Endothelial cell of umbilical vein (primary cell): ENCODE measurements around the gene KERA. TPM values are rescaled to one million over a fixed set of nuclear protein-coding genes. Genes with fewer than 3 reads are reported as not detected.

Experiments
- BruUV-seq: library from RNA; stranded (reverse); fragments of 400-500 nt; replicated peaks from 2 replicates; lab custom pipeline; 2021; lab: Mats Ljungman, UMichigan
- CTCF ChIA-PET: fragments of 300-600, 350-600 bp; sonication (Branson Sonifier 250); formaldehyde crosslinking; loops from one replicate; lab custom pipeline; 2021; ENCODE audit warnings: antibody characterized with exemption, inconsistent platforms; lab: Charles Lee
- POLR2A ChIA-PET: fragments of 300-600, 350-600 bp; sonication (Branson Sonifier 250); formaldehyde crosslinking; loops from one replicate; lab custom pipeline; 2021; ENCODE audit warnings: antibody characterized with exemption, inconsistent platforms; lab: Charles Lee
- DNase-seq: peaks from one replicate; pipeline ENCODE4 v3.0.0-alpha.2; 2011; ENCODE audit warnings: low read depth, low spot score
- FAIRE-seq: peaks from 2 replicates; lab custom pipeline; 2011; peaks lifted over from hg19 to GRCh38; lab: Jason Lieb, UNC
- H2AFZ ChIP-seq: 2 replicates; pipeline ENCODE4 v1.6.0; 2012; ENCODE audit warnings: low read depth, low read length, control low read depth, inconsistent platforms
- H3K27ac ChIP-seq: 2 replicates; pipeline ENCODE4 v1.5.1; 2011; ENCODE audit warnings: low read depth, mild to moderate bottlenecking, control low read depth, low read length, moderate library complexity; ENCODE audit not compliant: insufficient read depth
- H3K27me3 ChIP-seq, 2 experiments: 2 replicates each; pipeline versions ENCODE4 v1.6.0 to v1.6.1; 2011; ENCODE audit warnings: low read length in 2 of 2, mixed read lengths in 1 of 2; ENCODE audit not compliant: control insufficient read depth in 2 of 2, insufficient read depth in 2 of 2
- H3K36me3 ChIP-seq, 2 experiments: 2 replicates in 1 of 2; 3 replicates in 1 of 2; pipeline ENCODE4 v1.5.1; 2011; ENCODE audit warnings: low read length in 2 of 2, mild to moderate bottlenecking in 1 of 2, moderate library complexity in 1 of 2; ENCODE audit not compliant: control insufficient read depth in 2 of 2, insufficient read depth in 2 of 2; ENCODE audit errors: extremely low read depth in 1 of 2
- H3K4me1 ChIP-seq: 3 replicates; pipeline ENCODE4 v1.5.1; 2011; ENCODE audit warnings: mild to moderate bottlenecking, low read length; ENCODE audit not compliant: control insufficient read depth, insufficient read depth; ENCODE audit errors: extremely low read depth
- H3K4me2 ChIP-seq: 2 replicates; pipeline ENCODE4 v1.6.1; 2011; ENCODE audit warnings: low read length, control low read depth, mixed read lengths; ENCODE audit not compliant: insufficient read depth
- H3K4me3 ChIP-seq, 3 experiments: fragments of 200-600 bp in 1 of 3; sonication (generic), shearing (Covaris generic) in 1 of 3; replicated peaks in 1 of 3; 2 replicates each; pipeline ENCODE4 v1.5.1; 2011 to 2016; ENCODE audit warnings: control low read depth in 3 of 3, low read length in 3 of 3, mild to moderate bottlenecking in 2 of 3, inconsistent platforms in 1 of 3, low read depth in 1 of 3, moderate library complexity in 1 of 3; ENCODE audit not compliant: insufficient read depth in 1 of 3
- H3K79me2 ChIP-seq: 2 replicates; pipeline ENCODE4 v1.6.0; 2012; ENCODE audit warnings: low read length, inconsistent platforms; ENCODE audit not compliant: control insufficient read depth, insufficient read depth
- H3K9ac ChIP-seq: replicated peaks from 2 replicates; pipeline ENCODE3; 2011; ENCODE audit warnings: low read length, control low read depth; ENCODE audit not compliant: insufficient read depth; ENCODE audit errors: extremely low read depth
- H3K9me1 ChIP-seq: replicated peaks from 3 replicates; pipeline ENCODE4 v1.6.0; 2011; ENCODE audit warnings: mild to moderate bottlenecking, low read length; ENCODE audit not compliant: control insufficient read depth, insufficient read depth; ENCODE audit errors: extremely low read depth
- H3K9me3 ChIP-seq: replicated peaks from 2 replicates; pipeline ENCODE4 v1.5.1; 2012; ENCODE audit warnings: low read length, inconsistent platforms; ENCODE audit not compliant: control insufficient read depth, insufficient read depth
- H4K20me1 ChIP-seq: replicated peaks from 2 replicates; pipeline ENCODE3; 2011; ENCODE audit warnings: mild to moderate bottlenecking, low read length; ENCODE audit not compliant: control insufficient read depth, insufficient read depth; ENCODE audit errors: extremely low read depth
- CTCF ChIP-seq, 2 donors: IDR thresholded peaks; 1 replicate in 1 of 2; 2 replicates in 1 of 2; pipeline ENCODE4 v1.5.1; 2011; ENCODE audit warnings: low read length in 2 of 2, mild to moderate bottlenecking in 2 of 2, moderate library complexity in 2 of 2, control low read depth in 1 of 2, inconsistent platforms in 1 of 2, low read depth in 1 of 2; ENCODE audit not compliant: insufficient read depth in 1 of 2; ENCODE audit errors: extremely low read depth in 1 of 2
- EZH2 ChIP-seq: IDR thresholded peaks from 2 replicates; pipeline ENCODE4 v1.6.1; 2012; ENCODE audit warnings: borderline replicate concordance, low read depth, mild to moderate bottlenecking, moderate library complexity, low read length, inconsistent platforms; ENCODE audit not compliant: severe bottlenecking
- FOS ChIP-seq: IDR thresholded peaks from 2 replicates; pipeline ENCODE4 v1.6.1; 2011; ENCODE audit warnings: mild to moderate bottlenecking, low read length, moderate library complexity, borderline replicate concordance; ENCODE audit not compliant: insufficient read depth
- GATA2 ChIP-seq: IDR thresholded peaks from 2 replicates; pipeline ENCODE4 v1.7.0; 2011; ENCODE audit warnings: low read depth, mild to moderate bottlenecking, moderate library complexity, mixed read lengths, low read length; ENCODE audit not compliant: insufficient read length, insufficient read depth
- JUN ChIP-seq: IDR thresholded peaks from 2 replicates; pipeline ENCODE4 v1.6.1; 2011; ENCODE audit warnings: borderline replicate concordance, low read depth; ENCODE audit not compliant: insufficient read length, insufficient read depth
- MYC ChIP-seq: IDR thresholded peaks from one replicate; pipeline ENCODE4 v1.6.1; 2011; ENCODE audit warnings: mild to moderate bottlenecking, low read depth, low read length
- POLR2A ChIP-seq: IDR thresholded peaks from 2 replicates; pipeline ENCODE4 v1.6.1; 2012; ENCODE audit warnings: low read depth, mild to moderate bottlenecking, control low read depth, low read length
- POLR2AphosphoS5 ChIP-seq: IDR thresholded peaks from 2 replicates; pipeline ENCODE4 v1.6.1; 2012; ENCODE audit warnings: low read depth, mild to moderate bottlenecking, control low read depth, low read length, moderate library complexity; ENCODE audit not compliant: insufficient read depth
- dilution Hi-C: fragments of 300-500 bp; cut with MboI; formaldehyde crosslinking; loops from one replicate; pipeline ENCODE4 v1.15.0; 2019; ENCODE audit warnings: low sequenced_read_pairs; ENCODE audit not compliant: extremely low pct_ligation_motif_present
- intact Hi-C: fragments of 100-400 bp; cut with micrococcal nuclease; formaldehyde crosslinking; loops from one replicate; pipeline ENCODE4 v1.10.0; 2022
- polyA plus RNA-seq, 4 experiments: library from polyadenylated mRNA; depleted of rRNA in 3 of 4; stranded (reverse) in 3 of 4; unstranded in 1 of 4; fragments of >200 nt; gene quantifications; 2 replicates each; pipeline versions ENCODE4 v1.2.1 to v1.2.3, GENCODE V29; 2011 to 2012; ENCODE audit warnings: missing spikeins in 1 of 4
- total RNA-seq: library from RNA; stranded (reverse); gene quantifications from 2 replicates; pipeline ENCODE4 v1.2.3, GENCODE V29; 2021
- TF ChIP-seq, protein P1 (sequence below): IDR thresholded peaks from 2 replicates; pipeline ENCODE4 v1.6.1; 2011; ENCODE audit not compliant: insufficient read depth, insufficient read length

Gene KERA
- total and polyA plus RNA-seq, 2 donors (not counting 3 experiments of a cell fraction or from before 2014, with no cell fraction given), result not detected

GRCh38 chr12:91065396-91065795 lies 7.6 kb upstream of the KERA start:
- Histone ChIP-seq H3K27ac (no peak overlapping the region), H3K9me1 (no peaks in the 10 kb centered on the region), H3K9me3 (no peaks in the 10 kb centered on the region), H4K20me1 (no peaks in the 10 kb centered on the region), H3K79me2 (no peaks in the 10 kb centered on the region), H3K9ac (no peak overlapping the region), H3K4me1 (no peaks in the 10 kb centered on the region), H3K4me2 (no peak overlapping the region), H3K36me3 (no peaks in the 10 kb centered on the region), H2AFZ (no peak overlapping the region), H3K27me3 (no peaks in the 10 kb centered on the region), H3K4me3 (no peak overlapping the region)
- intact Hi-C loops (no loop called here), dilution Hi-C loops (no loop called here)
- ChIA-PET CTCF (interaction anchor here (1.1 kb wide), 1 partner anchor 43 kb away, joined by 4 read pairs; no protein-coding TSS in a partner anchor), POLR2A (no interaction called here)
- DNase-seq (no peak), FAIRE-seq (no peak)
- BruUV-seq, result no TSS peak
- TF ChIP-seq EZH2 (no peak), GATA2 (no peak), JUN (no peak), POLR2A (no peak), CTCF (IDR thresholded peaks at IDR 0.05; ENCODE audit: extremely low read depth in 1 of 2, insufficient read depth in 1 of 2, low read depth in 1 of 2, low read length in 2 of 2) (no peak)

DNA sequence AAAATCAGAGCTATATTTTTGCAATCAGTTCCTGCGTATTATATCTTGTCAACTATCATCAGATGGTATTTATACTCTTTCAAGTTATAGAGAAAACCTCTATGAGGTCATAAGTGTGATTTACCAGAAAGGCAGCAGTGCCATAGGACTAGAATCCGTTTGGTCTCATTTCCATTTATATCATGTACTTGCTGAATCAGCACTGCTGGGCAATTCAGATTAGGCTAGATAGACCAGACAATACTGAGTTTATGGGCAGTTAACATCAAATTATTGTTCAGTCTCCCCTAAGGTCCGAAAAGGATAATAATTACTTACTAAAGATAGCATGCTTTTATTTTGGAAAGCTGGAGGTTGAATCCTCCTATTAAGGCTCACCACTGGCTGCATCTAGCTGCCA lies 6.8 kb upstream of the KERA start:
- POLR2A ChIA-PET, result no interaction called here
- no TSS peak for BruUV-seq
- Histone ChIP-seq H3K27ac (no peak overlapping the region), H3K9me3 (no peaks in the 10 kb centered on the region), H3K79me2 (no peaks in the 10 kb centered on the region), H3K4me1 (no peaks in the 10 kb centered on the region), H3K9me1 (no peaks in the 10 kb centered on the region), H3K4me3 (no peak overlapping the region), H4K20me1 (no peaks in the 10 kb centered on the region), H3K4me2 (no peak overlapping the region), H3K9ac (no peak overlapping the region), H3K36me3 (no peaks in the 10 kb centered on the region), H3K27me3 (no peaks in the 10 kb centered on the region), H2AFZ (no peak overlapping the region)
- no peak for FAIRE-seq
- CTCF ChIA-PET, result interaction anchor here (0.8 to 2.0 kb wide), 2 partner anchors 14 to 44 kb away, joined by 3 to 6 read pairs; no protein-coding TSS in a partner anchor
- DNase-seq, result no peak
- TF ChIP-seq JUN (no peak), POLR2A (no peak), POLR2AphosphoS5 (no peak), CTCF (IDR thresholded peaks at IDR 0.05; ENCODE audit: extremely low read depth in 1 of 2, insufficient read depth in 1 of 2, low read depth in 1 of 2, low read length in 2 of 2) (no peak), EZH2 (no peak), MYC (no peak), FOS (no peak), GATA2 (no peak)
- TF ChIP-seq, protein P1, sequence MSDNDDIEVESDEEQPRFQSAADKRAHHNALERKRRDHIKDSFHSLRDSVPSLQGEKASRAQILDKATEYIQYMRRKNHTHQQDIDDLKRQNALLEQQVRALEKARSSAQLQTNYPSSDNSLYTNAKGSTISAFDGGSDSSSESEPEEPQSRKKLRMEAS, result no peak
- dilution Hi-C loops (no loop called here), intact Hi-C loops (no loop called here)
